ENCODE measurements around the gene CDCA8. TPM values are rescaled to one million over a fixed set of nuclear protein-coding genes. Genes with fewer than 3 reads are reported as not detected.

CDCA8 gene
- total RNA-seq, 1 experiment from 2014 or later, result 48.5 TPM

DNA sequence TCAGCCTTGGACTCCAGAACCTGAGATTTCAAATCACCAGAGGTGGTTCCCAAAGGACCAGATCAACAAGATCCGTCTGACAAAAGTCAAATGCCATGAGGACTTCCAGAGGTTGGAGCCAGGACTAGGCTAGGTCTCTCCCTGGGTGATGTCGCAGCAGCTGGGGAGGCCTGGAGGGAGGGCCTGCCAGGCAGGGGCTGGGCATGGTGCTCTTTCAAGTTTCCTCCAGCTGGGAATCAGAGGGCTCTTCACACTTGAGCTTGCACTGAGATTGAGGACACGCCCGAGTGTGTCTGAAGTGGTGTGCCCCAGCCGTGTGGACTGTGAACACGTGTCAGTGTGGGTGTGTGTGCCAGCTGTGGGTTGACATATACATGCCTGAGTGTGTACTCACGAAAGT, 36.3 kb upstream of the CDCA8 start:
- Histone ChIP-seq H3K79me2 (ENCODE audit: insufficient read depth, low read length) (no peaks in the 10 kb centered on the region), H3K4me2 (ENCODE audit: insufficient read depth, insufficient read length, low read length) (no peak overlapping the region), H3T11ph (ENCODE audit: low read length) (no peak overlapping the region), H3K9ac (ENCODE audit: extremely low read depth, insufficient read length, low read length) (no peak overlapping the region), H2BK12ac (ENCODE audit: insufficient read length, low read depth, low read length) (no peak overlapping the region), H3K14ac (ENCODE audit: insufficient read depth, low read length) (no peak overlapping the region), H3K18ac (ENCODE audit: insufficient read length, low read depth, low read length) (no peak overlapping the region), H2AFZ (ENCODE audit: low read length) (no peak overlapping the region), H4K91ac (ENCODE audit: insufficient read length, low read depth, low read length) (no peak overlapping the region), H4K5ac (ENCODE audit: insufficient read length, low read depth, low read length) (no peak overlapping the region), H3K56ac (ENCODE audit: insufficient read length, low read depth, low read length) (no peak overlapping the region), H2AK5ac (ENCODE audit: insufficient read length, low read length) (no peak overlapping the region), H3K9me3 (ENCODE audit: control insufficient read depth, low read depth, low read length) (no peaks in the 10 kb centered on the region), H3K27me3 (ENCODE audit: insufficient read depth, low read length) (no peaks in the 10 kb centered on the region; the same call in 1 of the 2 replicates), H2BK120ac (ENCODE audit: low read depth, low read length, poor library complexity, severe bottlenecking) (no peak overlapping the region), H3K23ac (ENCODE audit: insufficient read length, low read depth, low read length) (no peak overlapping the region), H2BK5ac (ENCODE audit: insufficient read length, low read length) (no peak overlapping the region), H3K79me1 (ENCODE audit: insufficient read depth, low read depth, low read length, poor library complexity, severe bottlenecking) (no peaks in the 10 kb centered on the region), H2BK20ac (ENCODE audit: low read depth, low read length, poor library complexity, severe bottlenecking) (no peak overlapping the region), H4K8ac (replicated peaks; ENCODE audit: insufficient read length, low read depth, low read length) (no peak overlapping the region), H3K4me1 (ENCODE audit: insufficient read depth, low read length) (no peaks in the 10 kb centered on the region), H3K23me2 (ENCODE audit: insufficient read length, low read depth, low read length, poor library complexity, severe bottlenecking) (peaks cover 3% of the 10 kb centered on the region), H3K4ac (ENCODE audit: low read depth, low read length) (no peak overlapping the region), H4K20me1 (ENCODE audit: control insufficient read depth, insufficient read depth, insufficient read length) (no peaks in the 10 kb centered on the region), H2BK15ac (ENCODE audit: low read depth, low read length) (no peak overlapping the region), H3K27ac (ENCODE audit: insufficient read length, low read depth, low read length) (no peak overlapping the region)
- H3K4me1 Mint-ChIP-seq, result peaks cover 11 to 23% of the 10 kb centered on the region in 2 experiments
- H3K27me3 Mint-ChIP-seq (ENCODE audit: low read depth), result peaks cover 55% of the 10 kb centered on the region
- no peaks in the 10 kb centered on the region; a peak in 2 of 5 replicates for H3K9me3 Mint-ChIP-seq
- H3K27ac Mint-ChIP-seq, result no peak overlapping the region
- no peak for DNase-seq
- no peak for TF ChIP-seq CTCF (conservative IDR thresholded peaks at IDR 0.05)
- H3K36me3 Mint-ChIP-seq (ENCODE audit: insufficient read depth in 1 of 3, low read depth in 3 of 3), result no peaks in the 10 kb centered on the region
- no peak overlapping the region for H3K4me3 Mint-ChIP-seq
- WGBS (ENCODE audit: extremely low coverage, insufficient read length, low lambda C conversion rate), result no CpG with 5 or more reads among the region's 7 CpGs
